ENCODE measurements around the gene APC2.

- TF ChIP-seq CTCF (IDR thresholded peaks at IDR 0.05) (no peak), EP300 (IDR thresholded peaks at IDR 0.05) (no peak), POLR2A (IDR thresholded peaks at IDR 0.05) (no peak), POLR2AphosphoS5 (IDR thresholded peaks at IDR 0.05) (no peak)
These were observed 60.9 kb downstream of the APC2 start for GRCh38 chr19:1510807-1511206.
